ENCODE results near the gene RAD54L. TPM values are rescaled to one million over a fixed set of nuclear protein-coding genes. Genes with fewer than 3 reads are reported as not detected.
A peak's percentile ranks its signal among the peaks of the same experiment; 100 is the strongest.

RAD54L gene
- total and polyA plus RNA-seq, 2 donors (not counting 1 experiment from before 2014, with no cell fraction given), result 0.57 to 1.1 TPM

- H3K4me3 ChIP-seq (ENCODE audit: control extremely low read depth in 1 of 5, extremely low read depth in 1 of 5, insufficient read depth in 1 of 5, low read depth in 2 of 5, low read length in 4 of 5), result peak overlapping the region; percentile 67 to 98 (median 82)
- Mint-ChIP-seq H3K9me3 (ENCODE audit: insufficient read depth) (no peaks in the 10 kb centered on the region), H3K27ac (peak overlapping the region; percentile 99), H3K4me1 (peaks cover 51% of the 10 kb centered on the region), H3K27me3 (no peaks in the 10 kb centered on the region), H3K4me3 (peak overlapping the region; percentile 100)
- H3K36me3 ChIP-seq (replicated peaks in 1 of 2; ENCODE audit: control extremely low read depth in 1 of 2, control insufficient read depth in 1 of 2, extremely low read depth in 1 of 2, insufficient read depth in 2 of 2, low read length in 1 of 2), result peaks cover 0 to 9% of the 10 kb centered on the region in 2 experiments
- ChIA-PET POLR2A (interaction anchor here (1.2 to 2.1 kb wide), 6 partner anchors 30 to 719 kb away, joined by 3 to 17 read pairs (median 8); partner anchors contain the start of genes GPBP1L1, NASP, NSUN4 and RAD54L), CTCF (interaction anchor here (2.1 to 3.9 kb wide), 4 partner anchors 29 to 45 kb away, joined by 5 to 36 read pairs (median 23); partner anchors contain the start of gene NSUN4)
- DNase-seq (no peak), ATAC-seq (ENCODE audit: low read depth) (no peak)
- intact Hi-C loops (cut with micrococcal nuclease), result loop anchor here (1.0 to 5.0 kb wide), 9 partner anchors 29 to 553 kb away; partner anchors contain the start of genes EFCAB14, IPP, MKNK1 and NSUN4
- peaks cover 94% of the 10 kb centered on the region for H3K79me2 ChIP-seq (ENCODE audit: control insufficient read depth, insufficient read depth, low read length)
- TF ChIP-seq CTCF (IDR thresholded peaks at IDR 0.05), result no peak
- TF ChIP-seq EZH2 (IDR thresholded peaks at IDR 0.05; ENCODE audit: borderline replicate concordance, insufficient read depth, low read depth, low read length, poor library complexity, severe bottlenecking), result no peak
- H3K4me2 ChIP-seq (replicated peaks; ENCODE audit: low read depth, low read length, poor library complexity, severe bottlenecking), result peak overlapping the region; percentile 97
- peaks cover 52% of the 10 kb centered on the region for H4K20me1 ChIP-seq (ENCODE audit: control insufficient read depth, insufficient read depth, low read length, poor library complexity, severe bottlenecking)
- peak overlapping the region; percentile 92 for H2AFZ ChIP-seq (ENCODE audit: insufficient read depth, low read depth, low read length, poor library complexity, severe bottlenecking)
- peak overlapping the region; percentile 77 to 92 for H3K27ac ChIP-seq (ENCODE audit: low read length in 2 of 2)
- no peaks in the 10 kb centered on the region for H3K9me3 ChIP-seq (ENCODE audit: control extremely low read depth in 1 of 3, control insufficient read depth in 2 of 3, insufficient read depth in 1 of 3, low read length in 2 of 3)
- H3K4me1 ChIP-seq (ENCODE audit: control insufficient read depth in 2 of 2, insufficient read depth in 2 of 2, low read length in 2 of 2), result peaks cover 24 to 46% of the 10 kb centered on the region in 2 donors
- 0% methylated on average over 10 of the region's 14 CpGs for WGBS (ENCODE audit: insufficient coverage)
- H3K27me3 ChIP-seq (replicated peaks in 1 of 4; ENCODE audit: control extremely low read depth in 1 of 4, control insufficient read depth in 3 of 4, insufficient read depth in 4 of 4, low read length in 3 of 4), result no peaks in the 10 kb centered on the region
- H3K9ac ChIP-seq (ENCODE audit: low read length), result peak overlapping the region; percentile 95
Measured at GRCh38 chr1:46303872-46304326, 56.3 kb downstream of the RAD54L start.

GRCh38 chr1:46306159-46306530 is 58.6 kb downstream of the RAD54L start:
- TF ChIP-seq CTCF (IDR thresholded peaks at IDR 0.05) (no peak), EZH2 (IDR thresholded peaks at IDR 0.05; ENCODE audit: borderline replicate concordance, insufficient read depth, low read depth, low read length, poor library complexity, severe bottlenecking) (no peak)
- H3K4me3 Mint-ChIP-seq, result peak overlapping the region; percentile 65
- no peak overlapping the region for H3K27ac Mint-ChIP-seq
- H3K4me1 ChIP-seq (ENCODE audit: control insufficient read depth in 2 of 2, insufficient read depth in 2 of 2, low read length in 2 of 2), result peaks cover 20 to 41% of the 10 kb centered on the region in 2 donors
- no peak overlapping the region for H2AFZ ChIP-seq (ENCODE audit: insufficient read depth, low read depth, low read length, poor library complexity, severe bottlenecking)
- no peaks in the 10 kb centered on the region for H3K27me3 ChIP-seq (replicated peaks in 1 of 4; ENCODE audit: control extremely low read depth in 1 of 4, control insufficient read depth in 3 of 4, insufficient read depth in 4 of 4, low read length in 3 of 4)
- no peak overlapping the region for H3K4me3 ChIP-seq (ENCODE audit: control extremely low read depth in 1 of 5, extremely low read depth in 1 of 5, insufficient read depth in 1 of 5, low read depth in 2 of 5, low read length in 4 of 5)
- H4K20me1 ChIP-seq (ENCODE audit: control insufficient read depth, insufficient read depth, low read length, poor library complexity, severe bottlenecking), result peaks cover 47% of the 10 kb centered on the region
- DNase-seq (no peak), ATAC-seq (ENCODE audit: low read depth) (no peak)
- ChIA-PET CTCF (interaction anchor here (1.5 to 3.9 kb wide), 2 partner anchors 42 to 43 kb away, joined by 4 to 36 read pairs; no protein-coding TSS in a partner anchor), POLR2A (no interaction called here)
- intact Hi-C loops (cut with micrococcal nuclease), result no loop called here
- H3K9me3 Mint-ChIP-seq (ENCODE audit: insufficient read depth), result no peaks in the 10 kb centered on the region
- no peak overlapping the region for H3K4me2 ChIP-seq (replicated peaks; ENCODE audit: low read depth, low read length, poor library complexity, severe bottlenecking)
- 93% methylated on average over 5 of the region's 8 CpGs for WGBS (ENCODE audit: insufficient coverage)
- no peaks in the 10 kb centered on the region for H3K27me3 Mint-ChIP-seq
- H3K36me3 ChIP-seq (replicated peaks in 1 of 2; ENCODE audit: control extremely low read depth in 1 of 2, control insufficient read depth in 1 of 2, extremely low read depth in 1 of 2, insufficient read depth in 2 of 2, low read length in 1 of 2), result peaks cover 0 to 28% of the 10 kb centered on the region in 2 experiments
- H3K79me2 ChIP-seq (ENCODE audit: control insufficient read depth, insufficient read depth, low read length), result peaks cover 75% of the 10 kb centered on the region
- no peaks in the 10 kb centered on the region for H3K9me3 ChIP-seq (ENCODE audit: control extremely low read depth in 1 of 3, control insufficient read depth in 2 of 3, insufficient read depth in 1 of 3, low read length in 2 of 3)
- no peak overlapping the region for H3K9ac ChIP-seq (ENCODE audit: low read length)
- peaks cover 46% of the 10 kb centered on the region for H3K4me1 Mint-ChIP-seq
- H3K27ac ChIP-seq (ENCODE audit: low read length in 2 of 2), result no peak overlapping the region

Data from B cell (primary cell).